ENCODE measurements around the gene COMMD10. TPM values are rescaled to one million over a fixed set of nuclear protein-coding genes. Genes with fewer than 3 reads are reported as not detected.

Gene COMMD10
- total RNA-seq, 1 donor from 2014 or later = 29.4 TPM

DNA sequence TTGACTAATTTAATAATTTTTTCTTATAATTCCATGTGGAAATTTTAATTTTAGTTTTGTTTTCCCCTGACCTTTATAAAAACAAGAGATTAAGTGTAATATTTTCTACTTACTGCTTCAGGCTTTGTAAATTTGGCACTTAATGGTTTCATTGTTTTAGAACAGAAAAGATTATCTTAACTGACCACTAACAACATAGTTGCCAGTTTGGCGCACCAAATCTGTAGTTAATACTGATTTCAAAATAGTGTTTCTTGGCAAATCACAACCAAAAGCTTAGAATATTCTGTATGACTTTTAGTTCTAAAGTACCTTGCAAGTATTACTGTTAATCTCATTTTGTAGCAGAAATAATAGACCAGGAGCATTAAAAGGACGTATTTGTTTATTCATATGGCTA, 124.3 kb downstream of the COMMD10 start:
- Mint-ChIP-seq H3K36me3 (ENCODE audit: low read depth) (no peaks in the 10 kb centered on the region), H3K4me1 (no peaks in the 10 kb centered on the region), H3K27ac (ENCODE audit: unreplicated experiment) (no peak overlapping the region), H3K9me3 (no peaks in the 10 kb centered on the region), H3K27me3 (ENCODE audit: low read depth) (no peaks in the 10 kb centered on the region), H3K4me3 (no peak overlapping the region)
- no peak for DNase-seq (ENCODE audit: low read depth, low spot score)
- TF ChIP-seq CTCF (conservative IDR thresholded peaks at IDR 0.05) = no peak

- no peak for DNase-seq (ENCODE audit: low read depth, low spot score)
- H3K27me3 Mint-ChIP-seq (ENCODE audit: low read depth) = no peaks in the 10 kb centered on the region
- H3K9me3 Mint-ChIP-seq = no peaks in the 10 kb centered on the region
- no peaks in the 10 kb centered on the region for H3K36me3 Mint-ChIP-seq (ENCODE audit: low read depth)
- H3K4me1 Mint-ChIP-seq = no peaks in the 10 kb centered on the region
- H3K4me3 Mint-ChIP-seq = no peak overlapping the region
- TF ChIP-seq CTCF (conservative IDR thresholded peaks at IDR 0.05) = no peak
- no peak overlapping the region for H3K27ac Mint-ChIP-seq (ENCODE audit: unreplicated experiment)
Observed at GRCh38 chr5:116212225-116212624, 127.4 kb downstream of the COMMD10 start.

- no peak for DNase-seq (ENCODE audit: low read depth, low spot score)
- H3K27me3 Mint-ChIP-seq (ENCODE audit: low read depth) = no peaks in the 10 kb centered on the region
- no peaks in the 10 kb centered on the region for H3K9me3 Mint-ChIP-seq
- H3K4me1 Mint-ChIP-seq = no peaks in the 10 kb centered on the region
- H3K36me3 Mint-ChIP-seq (ENCODE audit: low read depth) = no peaks in the 10 kb centered on the region
- no peak overlapping the region for H3K27ac Mint-ChIP-seq (ENCODE audit: unreplicated experiment)
- TF ChIP-seq CTCF (conservative IDR thresholded peaks at IDR 0.05) = no peak
- H3K4me3 Mint-ChIP-seq = no peak overlapping the region
Observed at GRCh38 chr5:116216246-116216645, 131.4 kb downstream of the COMMD10 start.

DNA sequence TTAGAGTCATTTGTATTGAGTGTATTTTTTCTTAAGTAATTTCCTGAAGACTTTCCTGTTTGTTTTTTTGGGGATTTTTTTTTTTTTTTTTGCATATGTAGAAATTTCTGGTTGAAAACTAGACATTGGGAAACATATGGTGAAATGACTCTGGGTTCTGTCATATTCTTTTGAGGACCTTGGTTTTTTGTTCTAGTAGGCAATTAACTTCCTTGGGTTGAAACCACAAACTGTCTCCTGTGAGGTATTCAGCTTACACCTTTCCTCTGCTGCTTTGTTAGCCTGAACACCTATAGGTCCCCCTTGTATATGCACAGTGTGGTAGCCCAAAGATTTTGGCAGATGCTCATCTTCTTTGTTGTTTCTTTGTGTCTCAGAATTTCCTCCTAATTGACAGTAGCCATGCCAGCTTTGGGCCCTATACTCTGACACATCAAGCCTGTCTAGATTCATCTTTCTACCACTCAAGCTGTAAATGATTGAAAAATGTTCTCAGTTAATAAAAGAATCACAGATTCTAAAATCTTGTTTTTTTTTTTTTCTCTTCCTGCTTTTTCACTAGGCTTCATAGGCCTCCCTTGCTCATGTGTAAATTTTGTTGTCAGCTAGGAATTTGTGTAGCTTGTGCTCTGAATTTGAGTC, 140.6 kb downstream of the COMMD10 start:
- Mint-ChIP-seq H3K27me3 (ENCODE audit: low read depth) (no peaks in the 10 kb centered on the region), H3K4me3 (no peak overlapping the region), H3K36me3 (ENCODE audit: low read depth) (peaks cover 4% of the 10 kb centered on the region), H3K9me3 (peaks cover 3% of the 10 kb centered on the region), H3K4me1 (no peaks in the 10 kb centered on the region), H3K27ac (ENCODE audit: unreplicated experiment) (no peak overlapping the region)
- no peak for DNase-seq (ENCODE audit: low read depth, low spot score)
- TF ChIP-seq CTCF (conservative IDR thresholded peaks at IDR 0.05) = no peak

DNA sequence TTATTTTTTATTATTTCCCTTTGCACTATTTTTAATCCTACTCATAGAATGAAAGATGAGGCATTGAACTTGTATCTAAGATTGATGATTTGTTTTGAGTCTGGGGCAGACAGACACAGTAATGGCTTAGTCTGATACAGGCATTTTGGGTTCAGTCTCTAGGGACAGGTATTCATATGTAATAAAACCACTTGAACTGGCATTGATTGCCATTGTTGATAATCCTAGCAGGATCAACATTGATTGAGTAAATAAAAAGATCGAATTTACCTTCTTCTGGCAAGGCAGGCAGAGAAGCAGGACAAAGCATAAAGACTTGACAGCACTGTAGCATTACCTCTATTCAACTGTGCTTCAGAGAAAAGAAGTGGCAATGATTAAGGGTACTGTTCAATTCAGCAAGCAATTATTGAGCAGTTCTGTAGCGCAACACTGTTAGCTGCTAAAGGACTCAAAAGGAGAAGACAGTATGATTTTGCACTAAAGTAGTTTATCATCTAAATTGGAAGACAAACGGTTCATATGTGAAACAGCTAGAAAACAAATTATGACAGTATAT, 144.4 kb downstream of the COMMD10 start:
- peaks cover 9% of the 10 kb centered on the region for H3K9me3 Mint-ChIP-seq
- no peak for DNase-seq (ENCODE audit: low read depth, low spot score)
- H3K36me3 Mint-ChIP-seq (ENCODE audit: low read depth) = peaks cover 2% of the 10 kb centered on the region
- no peak for TF ChIP-seq CTCF (conservative IDR thresholded peaks at IDR 0.05)
- H3K4me3 Mint-ChIP-seq = no peak overlapping the region
- H3K27ac Mint-ChIP-seq (ENCODE audit: unreplicated experiment) = no peak overlapping the region
- no peaks in the 10 kb centered on the region for H3K27me3 Mint-ChIP-seq (ENCODE audit: low read depth)
- no peaks in the 10 kb centered on the region for H3K4me1 Mint-ChIP-seq

All from neural crest cell (in vitro differentiated cells).